Liver (tissue), 9 donors: ENCODE results near the gene ULBP2. TPM values are rescaled to one million over a fixed set of nuclear protein-coding genes. Genes with fewer than 3 reads are reported as not detected.

ENCODE experiments used
- DNase-seq: peaks from one replicate; pipeline ENCODE4 v3.0.0-alpha.2; 2017; ENCODE audit warnings: low spot score
- H3K27ac ChIP-seq, 2 donors: one replicate each; pipeline ENCODE4 v1.7.0; 2013; ENCODE audit warnings: inconsistent platforms in 2 of 2, low read length in 2 of 2, control low read depth in 1 of 2, low read depth in 1 of 2, mild to moderate bottlenecking in 1 of 2
- H3K27me3 ChIP-seq, 4 donors: one replicate each; pipeline versions ENCODE4 v1.6.1 to v1.7.0; 2013; ENCODE audit warnings: low read length in 3 of 4, inconsistent platforms in 1 of 4, mild to moderate bottlenecking in 1 of 4, moderate library complexity in 1 of 4; ENCODE audit not compliant: control insufficient read depth in 4 of 4, insufficient read depth in 4 of 4
- H3K36me3 ChIP-seq, 4 donors: one replicate each; pipeline versions ENCODE4 v1.6.1 to v1.7.0; 2013; ENCODE audit warnings: low read length in 3 of 4, mild to moderate bottlenecking in 3 of 4, low read depth in 1 of 4, moderate library complexity in 1 of 4; ENCODE audit not compliant: control insufficient read depth in 4 of 4, insufficient read depth in 3 of 4
- H3K4me1 ChIP-seq, 4 donors: one replicate each; pipeline versions ENCODE4 v1.6.1 to v1.7.0; 2013; ENCODE audit warnings: low read length in 3 of 4, mild to moderate bottlenecking in 3 of 4, moderate library complexity in 1 of 4; ENCODE audit not compliant: control insufficient read depth in 4 of 4, insufficient read depth in 4 of 4
- H3K4me3 ChIP-seq, 3 donors: one replicate each; pipeline versions ENCODE4 v1.6.1 to v1.7.0; 2013; ENCODE audit warnings: low read length in 3 of 3, control low read depth in 1 of 3, low read depth in 1 of 3, mild to moderate bottlenecking in 1 of 3
- H3K9ac ChIP-seq, 2 donors: one replicate each; pipeline ENCODE4 v1.7.0; 2013; ENCODE audit warnings: low read length in 2 of 2, mild to moderate bottlenecking in 2 of 2, moderate library complexity in 2 of 2, control low read depth in 1 of 2, low read depth in 1 of 2
- H3K9me3 ChIP-seq, 4 donors: one replicate each; pipeline versions ENCODE4 v1.6.1 to v1.7.0; 2013; ENCODE audit warnings: low read length in 3 of 4; ENCODE audit not compliant: control insufficient read depth in 4 of 4
- EGR1 ChIP-seq, 2 donors: IDR thresholded peaks; 2 replicates each; pipeline ENCODE4 v1.6.1; 2016 to 2018; ENCODE audit warnings: antibody characterized with exemption in 2 of 2, low read depth in 2 of 2
- FOXA2 ChIP-seq: IDR thresholded peaks from 2 replicates; pipeline ENCODE4 v1.6.1; 2016; ENCODE audit warnings: antibody characterized with exemption
- GABPA ChIP-seq, 2 donors: IDR thresholded peaks in 1 of 2; conservative IDR thresholded peaks in 1 of 2; 2 replicates each; pipeline ENCODE4 v1.6.1; 2016; ENCODE audit warnings: antibody characterized with exemption in 2 of 2, mild to moderate bottlenecking in 1 of 2, moderate library complexity in 1 of 2
- HNF4G ChIP-seq: IDR thresholded peaks from 2 replicates; pipeline ENCODE4 v1.6.1; 2016; ENCODE audit warnings: antibody characterized with exemption
- JUND ChIP-seq, 2 donors: IDR thresholded peaks; 2 replicates each; pipeline ENCODE4 v1.6.1; 2016; ENCODE audit warnings: antibody characterized with exemption in 2 of 2
- NR2F2 ChIP-seq: IDR thresholded peaks from 2 replicates; pipeline ENCODE4 v1.6.1; 2016; ENCODE audit warnings: antibody characterized with exemption
- RAD21 ChIP-seq, 2 donors: IDR thresholded peaks; 2 replicates each; pipeline ENCODE4 v1.6.1; 2016; ENCODE audit warnings: antibody characterized with exemption in 2 of 2, mild to moderate bottlenecking in 2 of 2
- RXRA ChIP-seq, 2 donors: IDR thresholded peaks; 2 replicates each; pipeline ENCODE4 v1.6.1; 2017 to 2018; ENCODE audit warnings: antibody characterized with exemption in 2 of 2, mild to moderate bottlenecking in 1 of 2
- SP1 ChIP-seq: IDR thresholded peaks from 2 replicates; pipeline ENCODE4 v1.6.1; 2018; ENCODE audit warnings: antibody characterized with exemption, mild to moderate bottlenecking
- TAF1 ChIP-seq: conservative IDR thresholded peaks from 2 replicates; pipeline ENCODE4 v1.6.1; 2016; ENCODE audit warnings: antibody characterized with exemption, mild to moderate bottlenecking
- YY1 ChIP-seq: IDR thresholded peaks from 2 replicates; pipeline ENCODE4 v1.6.1; 2016; ENCODE audit warnings: antibody characterized with exemption, mild to moderate bottlenecking
- WGBS: extraction: QIAGEN DNeasy Blood & Tissue Kit; methylation state at CpG from one replicate; pipeline ENCODE4 v1.1.7; 2013; 5-methylcytosine and 5-hydroxymethylcytosine counted together
- polyA plus RNA-seq, 2 donors: library from polyadenylated mRNA; stranded (reverse) in 1 of 2; unstranded in 1 of 2; fragments of 200-250 nt in 1 of 2; fragments of >200 nt in 1 of 2; fragmentation: Nextera tagmentation in 1 of 2; extraction: Ambion mirVana in 1 of 2; gene quantifications; one replicate each; pipeline versions ENCODE4 v1.2.1 to v1.2.3, GENCODE V29; 2013 to 2015
- total RNA-seq, 2 donors: library from RNA; depleted of rRNA; stranded (reverse); fragments of >200 nt; gene quantifications; one replicate each; pipeline ENCODE4 v1.2.3, GENCODE V29; 2014
- TF ChIP-seq, protein P1 (sequence below): fragments of 150-350 bp; IDR thresholded peaks from 2 replicates; pipeline ENCODE4 v1.5.1; 2017; ENCODE audit warnings: improper control_type of control experiment, low read depth, low read length; ENCODE audit not compliant: missing input control
- TF ChIP-seq, protein P2 (sequence below): IDR thresholded peaks from 2 replicates; pipeline ENCODE4 v1.6.1; 2016; ENCODE audit warnings: antibody characterized with exemption
- TF ChIP-seq, protein P3 (sequence below): IDR thresholded peaks from 2 replicates; pipeline ENCODE4 v1.6.1; 2016; ENCODE audit warnings: antibody characterized with exemption
- donor health status: healthy.
- donor health status: healthy.
- donor health status: healthy.
- donor health status: healthy.
- donor health status: healthy.

The ULBP2 gene
- total and polyA plus RNA-seq, 4 donors: 0.14 to 0.27 (median 0.20) TPM

GRCh38 chr6:149960488-149960887 is 18.7 kb downstream of the ULBP2 start (continued):
- TF ChIP-seq, protein P1, sequence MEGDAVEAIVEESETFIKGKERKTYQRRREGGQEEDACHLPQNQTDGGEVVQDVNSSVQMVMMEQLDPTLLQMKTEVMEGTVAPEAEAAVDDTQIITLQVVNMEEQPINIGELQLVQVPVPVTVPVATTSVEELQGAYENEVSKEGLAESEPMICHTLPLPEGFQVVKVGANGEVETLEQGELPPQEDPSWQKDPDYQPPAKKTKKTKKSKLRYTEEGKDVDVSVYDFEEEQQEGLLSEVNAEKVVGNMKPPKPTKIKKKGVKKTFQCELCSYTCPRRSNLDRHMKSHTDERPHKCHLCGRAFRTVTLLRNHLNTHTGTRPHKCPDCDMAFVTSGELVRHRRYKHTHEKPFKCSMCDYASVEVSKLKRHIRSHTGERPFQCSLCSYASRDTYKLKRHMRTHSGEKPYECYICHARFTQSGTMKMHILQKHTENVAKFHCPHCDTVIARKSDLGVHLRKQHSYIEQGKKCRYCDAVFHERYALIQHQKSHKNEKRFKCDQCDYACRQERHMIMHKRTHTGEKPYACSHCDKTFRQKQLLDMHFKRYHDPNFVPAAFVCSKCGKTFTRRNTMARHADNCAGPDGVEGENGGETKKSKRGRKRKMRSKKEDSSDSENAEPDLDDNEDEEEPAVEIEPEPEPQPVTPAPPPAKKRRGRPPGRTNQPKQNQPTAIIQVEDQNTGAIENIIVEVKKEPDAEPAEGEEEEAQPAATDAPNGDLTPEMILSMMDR: no peak
- TF ChIP-seq EGR1 (IDR thresholded peaks at IDR 0.05; ENCODE audit: low read depth in 2 of 2): no peak
- no peak for TF ChIP-seq JUND (IDR thresholded peaks at IDR 0.05)

GRCh38 chr6:149961728-149962425 is 20.1 kb downstream of the ULBP2 start:
- Histone ChIP-seq H3K9me3 (peaks cover 0 to 8% (median 0%) of the 10 kb centered on the region in 4 donors), H3K4me3 (no peak overlapping the region), H3K4me1 (peaks cover 5 to 18% (median 9%) of the 10 kb centered on the region in 4 donors), H3K27me3 (peaks cover 0 to 10% (median 5%) of the 10 kb centered on the region in 4 donors), H3K27ac (no peak overlapping the region), H3K9ac (no peak overlapping the region), H3K36me3 (no peaks in the 10 kb centered on the region)
- DNase-seq: no peak
- WGBS: 69% methylated on average over 6 of the region's 6 CpGs
- no peak for TF ChIP-seq NR2F2
- TF ChIP-seq RXRA (IDR thresholded peaks at IDR 0.05): no peak
- TF ChIP-seq, protein P2, sequence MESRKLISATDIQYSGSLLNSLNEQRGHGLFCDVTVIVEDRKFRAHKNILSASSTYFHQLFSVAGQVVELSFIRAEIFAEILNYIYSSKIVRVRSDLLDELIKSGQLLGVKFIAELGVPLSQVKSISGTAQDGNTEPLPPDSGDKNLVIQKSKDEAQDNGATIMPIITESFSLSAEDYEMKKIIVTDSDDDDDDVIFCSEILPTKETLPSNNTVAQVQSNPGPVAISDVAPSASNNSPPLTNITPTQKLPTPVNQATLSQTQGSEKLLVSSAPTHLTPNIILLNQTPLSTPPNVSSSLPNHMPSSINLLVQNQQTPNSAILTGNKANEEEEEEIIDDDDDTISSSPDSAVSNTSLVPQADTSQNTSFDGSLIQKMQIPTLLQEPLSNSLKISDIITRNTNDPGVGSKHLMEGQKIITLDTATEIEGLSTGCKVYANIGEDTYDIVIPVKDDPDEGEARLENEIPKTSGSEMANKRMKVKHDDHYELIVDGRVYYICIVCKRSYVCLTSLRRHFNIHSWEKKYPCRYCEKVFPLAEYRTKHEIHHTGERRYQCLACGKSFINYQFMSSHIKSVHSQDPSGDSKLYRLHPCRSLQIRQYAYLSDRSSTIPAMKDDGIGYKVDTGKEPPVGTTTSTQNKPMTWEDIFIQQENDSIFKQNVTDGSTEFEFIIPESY: no peak
- TF ChIP-seq SP1: no peak
- no peak for TF ChIP-seq HNF4G
- TF ChIP-seq EGR1 (IDR thresholded peaks at IDR 0.05; ENCODE audit: low read depth in 2 of 2): no peak
- no peak for TF ChIP-seq TAF1
- no peak for TF ChIP-seq JUND (IDR thresholded peaks at IDR 0.05)
- TF ChIP-seq GABPA (IDR thresholded peaks at IDR 0.05 in 1 of 2, conservative IDR thresholded peaks at IDR 0.05 in 1 of 2): no peak
- TF ChIP-seq FOXA2: no peak
- TF ChIP-seq RAD21 (IDR thresholded peaks at IDR 0.05): no peak
- TF ChIP-seq, protein P1: no peak
- no peak for TF ChIP-seq YY1
- TF ChIP-seq, protein P3, sequence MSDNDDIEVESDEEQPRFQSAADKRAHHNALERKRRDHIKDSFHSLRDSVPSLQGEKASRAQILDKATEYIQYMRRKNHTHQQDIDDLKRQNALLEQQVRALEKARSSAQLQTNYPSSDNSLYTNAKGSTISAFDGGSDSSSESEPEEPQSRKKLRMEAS: no peak
